Fibroblast of peridontal ligament (primary cell): ENCODE data around the gene GJB6.

ENCODE experiments used
- DNase-seq: peaks from one replicate; pipeline ENCODE4 v3.0.0-alpha.2; 2010; ENCODE audit errors: extremely low read depth

The GJB6 gene

GRCh38 chr13:20227288-20227687 lies 4.8 kb downstream of the GJB6 start:
- DNase-seq, result no peak

GRCh38 chr13:20222553-20222952 lies 9.6 kb downstream of the GJB6 start:
- no peak for DNase-seq

- peak; percentile 54 for DNase-seq
Observed at GRCh38 chr13:20221772-20222171, 10.3 kb downstream of the GJB6 start.

GRCh38 chr13:20219577-20219976 lies 12.5 kb downstream of the GJB6 start:
- DNase-seq, result no peak

- DNase-seq, result no peak
Observed at GRCh38 chr13:20217168-20217567, 15.0 kb downstream of the GJB6 start.

- DNase-seq, result no peak
Observed at GRCh38 chr13:20209948-20210347, 22.2 kb downstream of the GJB6 start.

- DNase-seq, result no peak
Observed at GRCh38 chr13:20206698-20207235, 25.4 kb downstream of the GJB6 start.

GRCh38 chr13:20206065-20206697 lies 25.9 kb downstream of the GJB6 start:
- no peak for DNase-seq

- DNase-seq, result no peak
Observed at GRCh38 chr13:20198781-20199180, 33.3 kb downstream of the GJB6 start.

GRCh38 chr13:20197361-20197834 lies 34.7 kb downstream of the GJB6 start:
- peak; percentile 56 for DNase-seq

- DNase-seq, result no peak
Observed at GRCh38 chr13:20195801-20196200, 36.3 kb downstream of the GJB6 start.

GRCh38 chr13:20193907-20194631 lies 38.0 kb downstream of the GJB6 start:
- DNase-seq, result no peak

- DNase-seq, result no peak
Observed at GRCh38 chr13:20193162-20193906, 38.8 kb downstream of the GJB6 start.

GRCh38 chr13:20192836-20193161 lies 39.3 kb downstream of the GJB6 start, which contains the start of gene GJB2:
Gene GJB2 (minus strand): TSS chr13:20192938. CDS start chr13:20189581, 3,357 bp downstream.
- DNase-seq, result no peak

GRCh38 chr13:20192158-20192835 lies 39.8 kb downstream of the GJB6 start:
- DNase-seq, result no peak

GRCh38 chr13:20191311-20192157 lies 40.6 kb downstream of the GJB6 start:
- no peak for DNase-seq

GRCh38 chr13:20190481-20191310 lies 41.4 kb downstream of the GJB6 start:
- peak; percentile 47 for DNase-seq

GRCh38 chr13:20190076-20190475 lies 42.0 kb downstream of the GJB6 start:
- no peak for DNase-seq

- DNase-seq, result no peak
Observed at GRCh38 chr13:20188667-20189553, 43.2 kb downstream of the GJB6 start.
